CD8-positive, alpha-beta memory T cell (primary cell): ENCODE measurements around the gene FBXL15. TPM values are rescaled to one million over a fixed set of nuclear protein-coding genes. Genes with fewer than 3 reads are reported as not detected.
A peak's percentile ranks its signal among the peaks of the same experiment; 100 is the strongest.

ENCODE experiments used
- CTCF ChIA-PET: fragments of 350-600 bp; sonication (Branson Sonifier 250); formaldehyde crosslinking; loops from one replicate; lab custom pipeline; 2021; ENCODE audit warnings: antibody characterized with exemption; lab: Charles Lee
- POLR2A ChIA-PET: fragments of 350-600 bp; sonication (Branson Sonifier 250); formaldehyde crosslinking; loops from one replicate; lab custom pipeline; 2021; ENCODE audit warnings: antibody characterized with exemption; lab: Charles Lee
- DNase-seq, 5 donors: peaks; one replicate each; pipeline versions ENCODE4 v3.0.0 to v3.0.0-alpha.2; 2020 to 2022; ENCODE audit warnings: mixed read lengths in 1 of 5
- H3K27ac ChIP-seq: one replicate; pipeline ENCODE4 v1.7.0; 2013; ENCODE audit warnings: low read depth, mild to moderate bottlenecking, low read length, moderate library complexity
- H3K27me3 ChIP-seq: 2 replicates; pipeline ENCODE4 v1.7.0; 2013; ENCODE audit warnings: low read length, mild to moderate bottlenecking; ENCODE audit not compliant: insufficient read depth, poor library complexity, severe bottlenecking
- H3K36me3 ChIP-seq: 2 replicates; pipeline ENCODE4 v1.7.0; 2013; ENCODE audit warnings: mild to moderate bottlenecking, low read length, moderate library complexity; ENCODE audit not compliant: insufficient read depth
- H3K4me1 ChIP-seq: 2 replicates; pipeline ENCODE4 v1.7.0; 2013; ENCODE audit warnings: mild to moderate bottlenecking, low read length, moderate library complexity; ENCODE audit not compliant: insufficient read depth
- H3K4me3 ChIP-seq: 2 replicates; pipeline ENCODE4 v1.7.0; 2013; ENCODE audit warnings: mild to moderate bottlenecking, low read length
- H3K9me3 ChIP-seq: 2 replicates; pipeline ENCODE4 v1.7.0; 2013; ENCODE audit warnings: mild to moderate bottlenecking, low read length
- H3K27ac Mint-ChIP-seq, 8 donors: one replicate each; pipeline ENCODE4 v1.8.0; 2020 to 2021; ENCODE audit warnings: mixed read lengths in 8 of 8, mild to moderate bottlenecking in 6 of 8, inconsistent platforms in 3 of 8, moderate library complexity in 3 of 8
- H3K27me3 Mint-ChIP-seq, 2 donors: one replicate each; pipeline ENCODE4 v1.8.0; 2020 to 2021; ENCODE audit warnings: mixed read lengths in 2 of 2, mild to moderate bottlenecking in 1 of 2, moderate library complexity in 1 of 2
- H3K36me3 Mint-ChIP-seq, 3 donors: one replicate each; pipeline ENCODE4 v1.8.0; 2020 to 2021; ENCODE audit warnings: mixed read lengths in 3 of 3, inconsistent platforms in 1 of 3, mild to moderate bottlenecking in 1 of 3
- H3K4me1 Mint-ChIP-seq, 3 donors: one replicate each; pipeline ENCODE4 v1.8.0; 2020 to 2021; ENCODE audit warnings: mixed read lengths in 3 of 3, inconsistent platforms in 1 of 3, mild to moderate bottlenecking in 1 of 3
- H3K4me3 Mint-ChIP-seq, 7 donors: one replicate each; pipeline ENCODE4 v1.8.0; 2020 to 2021; ENCODE audit warnings: mixed read lengths in 7 of 7, mild to moderate bottlenecking in 6 of 7, moderate library complexity in 4 of 7, inconsistent platforms in 2 of 7
- H3K9me3 Mint-ChIP-seq, 5 donors: one replicate each; pipeline ENCODE4 v1.8.0; 2020 to 2022; ENCODE audit warnings: mixed read lengths in 5 of 5, mild to moderate bottlenecking in 3 of 5, moderate library complexity in 2 of 5, inconsistent platforms in 1 of 5
- polyA plus RNA-seq: library from polyadenylated mRNA; unstranded; fragments of 300-500 nt; fragmentation: Illumina TruSeq; gene quantifications from one replicate; pipeline ENCODE4 v1.2.3, GENCODE V29; 2021
- total RNA-seq, 2 experiments: library from RNA; stranded (reverse); gene quantifications; one replicate each; pipeline ENCODE4 v1.2.3, GENCODE V29; 2021

Gene FBXL15
- total and polyA plus RNA-seq, 3 experiments from 2014 or later = 13.5 to 33.4 (median 16.3) TPM

DNA sequence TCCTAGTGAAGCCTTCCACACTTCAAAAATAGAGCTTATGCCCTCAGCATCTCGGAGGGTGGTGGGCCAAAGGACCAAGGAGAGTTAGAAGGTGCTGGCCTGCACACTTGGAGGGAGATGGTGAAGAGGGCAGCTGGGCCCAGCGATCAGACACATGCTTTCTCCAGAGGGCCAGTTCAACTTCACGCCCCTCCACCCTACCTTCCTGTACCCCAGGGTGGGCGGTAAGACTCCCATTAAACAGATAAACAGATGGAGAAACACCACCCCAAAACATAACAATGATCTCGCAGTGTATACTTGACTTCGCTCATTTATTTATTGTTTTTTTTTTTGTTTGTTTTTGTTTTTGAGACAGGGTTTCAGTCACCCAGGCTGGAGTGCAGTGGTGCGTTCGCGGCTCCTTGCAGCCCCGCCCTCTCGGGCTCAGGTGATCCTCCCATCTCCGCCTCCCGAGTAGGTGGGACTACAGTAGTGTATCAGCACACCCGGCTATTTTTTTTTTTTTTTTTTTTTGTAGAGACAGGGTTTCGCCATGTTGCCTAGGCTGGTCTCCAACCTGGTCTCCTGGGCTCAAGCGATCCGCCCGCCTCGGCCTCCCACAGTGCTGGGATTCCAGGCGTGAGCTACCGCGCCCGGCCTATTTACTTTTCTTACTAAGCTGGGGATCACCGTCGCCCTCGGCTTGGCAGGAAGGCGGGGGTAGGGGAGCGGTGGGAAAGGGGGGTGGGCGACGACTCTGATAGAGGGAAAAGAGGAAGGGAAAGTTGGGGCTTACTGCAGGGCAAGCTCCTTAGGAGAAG lies 28.9 kb downstream of the FBXL15 start:
- H3K9me3 ChIP-seq = no peaks in the 10 kb centered on the region
- ChIA-PET POLR2A (interaction anchor here (0.8 to 4.6 kb wide), 10 partner anchors 12 to 193 kb away, joined by 3 to 54 read pairs (median 6); partner anchors contain the start of genes ACTR1A, CUEDC2, FBXL15 and NFKB2), CTCF (interaction anchor here (0.7 to 4.2 kb wide), 14 partner anchors 9 to 833 kb away, joined by 3 to 35 read pairs (median 4); partner anchors contain the start of genes FBXL15, NFKB2 and SUFU)
- no peaks in the 10 kb centered on the region for H3K9me3 Mint-ChIP-seq
- peak overlapping the region; percentile 87 for H3K27ac ChIP-seq
- no peaks in the 10 kb centered on the region for H3K27me3 Mint-ChIP-seq
- peaks cover 16% of the 10 kb centered on the region for H3K4me1 ChIP-seq
- peak overlapping the region; percentile 91 for H3K4me3 ChIP-seq
- peaks cover 4% of the 10 kb centered on the region for H3K36me3 ChIP-seq
- H3K27ac Mint-ChIP-seq = peak overlapping the region; percentile 74 to 99 (median 97)
- H3K36me3 Mint-ChIP-seq = peaks cover 0 to 19% (median 0%) of the 10 kb centered on the region in 3 donors
- no peaks in the 10 kb centered on the region for H3K27me3 ChIP-seq
- H3K4me3 Mint-ChIP-seq = peak overlapping the region; percentile 93 to 98 (median 95)
- peak; percentile 79 to 93 (median 83) for DNase-seq
- peaks cover 21 to 28% (median 24%) of the 10 kb centered on the region in 3 donors for H3K4me1 Mint-ChIP-seq

DNA sequence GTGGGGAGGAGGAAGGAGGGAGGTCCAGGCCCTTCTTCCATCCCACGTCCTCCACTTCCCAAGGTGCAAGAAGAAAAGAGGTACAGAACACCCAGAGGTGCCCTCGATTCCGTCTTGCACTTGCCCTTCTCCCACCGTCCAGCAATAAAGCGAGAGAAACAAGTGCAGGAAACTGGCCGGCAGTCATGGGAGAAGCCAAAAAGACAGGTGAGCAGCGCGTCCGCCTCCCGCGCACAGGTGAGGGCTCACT lies 29.4 kb downstream of the FBXL15 start:
- POLR2A ChIA-PET = interaction anchor here (0.7 to 4.6 kb wide), 14 partner anchors 12 to 299 kb away, joined by 3 to 54 read pairs (median 4); partner anchors contain the start of genes ACTR1A, CUEDC2, FBXL15 and NFKB2
- CTCF ChIA-PET = interaction anchor here (0.6 to 4.2 kb wide), 15 partner anchors 11 to 833 kb away, joined by 3 to 35 read pairs (median 4); partner anchors contain the start of genes FBXL15, NFKB2 and SUFU
- H3K27me3 Mint-ChIP-seq = no peaks in the 10 kb centered on the region
- Histone ChIP-seq H3K27me3 (no peaks in the 10 kb centered on the region), H3K27ac (peak overlapping the region; percentile 87), H3K9me3 (no peaks in the 10 kb centered on the region), H3K4me3 (peak overlapping the region; percentile 91), H3K4me1 (peaks cover 16% of the 10 kb centered on the region), H3K36me3 (peaks cover 4% of the 10 kb centered on the region)
- no peaks in the 10 kb centered on the region for H3K9me3 Mint-ChIP-seq
- H3K4me3 Mint-ChIP-seq = peak overlapping the region; percentile 93 to 98 (median 95)
- peaks cover 21 to 28% (median 24%) of the 10 kb centered on the region in 3 donors for H3K4me1 Mint-ChIP-seq
- peak overlapping the region; percentile 74 to 99 (median 97) for H3K27ac Mint-ChIP-seq
- peaks cover 0 to 21% (median 0%) of the 10 kb centered on the region in 3 donors for H3K36me3 Mint-ChIP-seq
- no peak for DNase-seq

GRCh38 chr10:102450374-102451104 lies 29.9 kb downstream of the FBXL15 start:
- H3K27me3 Mint-ChIP-seq = no peaks in the 10 kb centered on the region
- no peaks in the 10 kb centered on the region for H3K9me3 Mint-ChIP-seq
- peak; percentile 82 to 95 (median 94) for DNase-seq
- H3K4me1 ChIP-seq = peaks cover 16% of the 10 kb centered on the region
- H3K36me3 ChIP-seq = peaks cover 4% of the 10 kb centered on the region
- peak overlapping the region; percentile 93 to 98 (median 95) for H3K4me3 Mint-ChIP-seq
- H3K9me3 ChIP-seq = no peaks in the 10 kb centered on the region
- H3K27ac ChIP-seq = peak overlapping the region; percentile 87
- H3K4me3 ChIP-seq = peak overlapping the region; percentile 91
- no peaks in the 10 kb centered on the region for H3K27me3 ChIP-seq
- H3K4me1 Mint-ChIP-seq = peaks cover 21 to 28% (median 24%) of the 10 kb centered on the region in 3 donors
- ChIA-PET POLR2A (interaction anchor here (0.7 to 4.6 kb wide), 17 partner anchors 10 to 299 kb away, joined by 3 to 54 read pairs (median 5); partner anchors contain the start of genes ACTR1A, CUEDC2, FBXL15 and NFKB2), CTCF (interaction anchor here (0.6 to 4.2 kb wide), 19 partner anchors 10 to 834 kb away, joined by 3 to 35 read pairs (median 4); partner anchors contain the start of genes FBXL15, NFKB2 and SUFU)
- H3K36me3 Mint-ChIP-seq = peaks cover 0 to 25% (median 0%) of the 10 kb centered on the region in 3 donors
- peak overlapping the region; percentile 74 to 99 (median 97) for H3K27ac Mint-ChIP-seq

DNA sequence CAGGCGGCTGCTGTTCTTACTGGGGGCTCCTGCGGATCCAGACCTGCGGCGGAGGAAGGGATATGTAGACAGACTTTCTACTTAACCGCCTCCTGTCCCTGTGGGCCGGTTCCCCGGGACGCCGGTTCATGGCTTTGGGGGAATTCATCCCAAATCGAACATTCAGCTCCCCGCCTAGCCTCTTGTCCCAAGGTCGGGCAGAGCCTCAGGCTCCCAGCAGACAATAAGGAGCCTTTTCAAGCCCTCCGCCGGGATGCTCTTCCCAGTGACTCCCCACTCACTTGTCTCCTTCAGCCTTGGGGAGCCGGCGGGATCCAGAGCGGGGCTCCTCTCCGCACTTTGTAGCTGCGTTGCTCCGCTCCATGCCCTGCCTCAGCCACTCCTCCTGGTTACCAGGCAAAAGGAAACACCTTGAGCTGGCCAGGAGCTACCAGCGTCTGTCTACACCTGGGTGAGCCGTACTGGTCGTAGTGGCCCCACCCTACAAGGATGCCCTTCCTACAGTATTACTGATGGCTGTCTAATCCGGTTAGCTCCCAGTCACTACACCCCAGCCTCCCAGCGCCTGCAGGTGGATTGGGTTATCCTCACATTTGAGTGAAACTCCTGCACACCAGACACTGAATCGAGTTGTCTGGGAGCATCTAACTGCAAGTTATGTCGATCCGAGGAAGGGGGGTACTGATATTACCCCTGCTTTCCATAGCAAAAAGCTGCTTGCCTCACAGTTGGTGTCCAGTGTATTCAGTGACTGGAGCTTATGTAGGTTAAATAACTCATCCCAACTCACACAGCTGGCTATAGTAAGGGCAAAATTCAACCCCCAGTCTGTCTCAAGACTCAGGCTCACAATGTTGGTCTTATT lies 30.7 kb downstream of the FBXL15 start, which contains the start of gene C10orf95:
Gene C10orf95, minus strand, starts transcription at position 439 of the 865 bp plus-strand sequence. CDS start 450 bp downstream, outside the sequence.
- Histone ChIP-seq H3K27ac (peak within 1 kb of the TSS; percentile 87), H3K4me1 (peaks cover 16% of the 10 kb centered on the region), H3K9me3 (no peaks in the 10 kb centered on the region), H3K4me3 (peak within 1 kb of the TSS; percentile 91), H3K27me3 (no peaks in the 10 kb centered on the region), H3K36me3 (peaks cover 6% of the 10 kb centered on the region)
- Mint-ChIP-seq H3K27me3 (no peaks in the 10 kb centered on the region), H3K36me3 (peaks cover 0 to 30% (median 0%) of the 10 kb centered on the region in 3 donors), H3K9me3 (no peaks in the 10 kb centered on the region), H3K4me1 (peaks cover 21 to 28% (median 24%) of the 10 kb centered on the region in 3 donors), H3K27ac (peak within 1 kb of the TSS; percentile 34 to 99 (median 84)), H3K4me3 (peak within 1 kb of the TSS; percentile 82 to 97 (median 93))
- no peak for DNase-seq
- CTCF ChIA-PET = interaction anchor here (1.1 to 4.2 kb wide), 14 partner anchors 10 to 99 kb away, joined by 3 to 35 read pairs (median 4); partner anchors contain the start of genes FBXL15 and NFKB2
- POLR2A ChIA-PET = interaction anchor here (0.7 to 4.6 kb wide), 12 partner anchors 10 to 300 kb away, joined by 3 to 54 read pairs (median 6); partner anchors contain the start of genes CUEDC2, FBXL15, NFKB2 and NOLC1

- peaks cover 9% of the 10 kb centered on the region for H3K36me3 ChIP-seq
- H3K9me3 ChIP-seq = no peaks in the 10 kb centered on the region
- Mint-ChIP-seq H3K36me3 (peaks cover 0 to 32% (median 0%) of the 10 kb centered on the region in 3 donors), H3K4me3 (peak overlapping the region; percentile 45 to 93 (median 81)), H3K27me3 (no peaks in the 10 kb centered on the region), H3K9me3 (no peaks in the 10 kb centered on the region), H3K27ac (peak overlapping the region; percentile 8 to 92 (median 75)), H3K4me1 (peaks cover 21 to 28% (median 24%) of the 10 kb centered on the region in 3 donors)
- CTCF ChIA-PET = interaction anchor here (1.5 to 3.6 kb wide), 4 partner anchors 8 to 54 kb away, joined by 4 to 23 read pairs (median 10); partner anchors contain the start of gene FBXL15
- H3K4me1 ChIP-seq = peaks cover 16% of the 10 kb centered on the region
- POLR2A ChIA-PET = interaction anchor here (0.6 to 4.6 kb wide), 4 partner anchors 9 to 316 kb away, joined by 3 to 54 read pairs (median 24); partner anchors contain the start of gene CUEDC2
- peak overlapping the region; percentile 1 for H3K27ac ChIP-seq
- H3K4me3 ChIP-seq = no peak overlapping the region
- DNase-seq = peak in 1 of 5 donors; percentile 63
- no peaks in the 10 kb centered on the region for H3K27me3 ChIP-seq
These were observed 32.2 kb downstream of the FBXL15 start for GRCh38 chr10:102452672-102453340.

DNA sequence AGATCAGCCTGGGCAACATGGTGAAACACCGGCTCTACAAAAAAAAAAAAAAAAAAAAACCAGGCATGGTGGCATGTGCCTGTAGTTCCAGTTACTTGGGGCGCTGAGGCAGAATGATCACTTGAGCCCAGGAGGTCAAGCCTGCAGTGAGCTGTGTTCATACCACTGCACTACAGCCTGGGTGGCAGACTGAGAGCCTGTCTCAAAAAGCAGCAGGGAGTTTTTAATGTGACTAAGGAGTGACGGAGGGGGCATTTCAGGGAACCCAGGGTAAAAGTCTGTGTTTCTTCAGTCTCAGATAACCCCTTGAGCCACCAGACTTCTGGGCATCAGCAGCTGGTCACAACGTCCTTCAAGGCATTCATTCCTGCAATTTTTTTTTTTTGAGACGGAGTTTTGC lies 32.9 kb downstream of the FBXL15 start:
- Mint-ChIP-seq H3K4me3 (peak overlapping the region in 1 of 7 donors; percentile 23), H3K9me3 (no peaks in the 10 kb centered on the region), H3K36me3 (peaks cover 0 to 32% (median 0%) of the 10 kb centered on the region in 3 donors), H3K27ac (peak overlapping the region in 4 of 8 donors; percentile 36 to 92 (median 64)), H3K27me3 (no peaks in the 10 kb centered on the region), H3K4me1 (peaks cover 21 to 28% (median 24%) of the 10 kb centered on the region in 3 donors)
- ChIA-PET POLR2A (interaction anchor here (0.6 to 0.7 kb wide), 3 partner anchors 11 to 315 kb away, joined by 3 to 6 read pairs (median 6); no protein-coding TSS in a partner anchor), CTCF (interaction anchor here (1.5 to 2.7 kb wide), 3 partner anchors 26 to 55 kb away, joined by 4 to 15 read pairs (median 4); partner anchors contain the start of gene FBXL15)
- DNase-seq = no peak
- H3K27me3 ChIP-seq = no peaks in the 10 kb centered on the region
- no peaks in the 10 kb centered on the region for H3K9me3 ChIP-seq
- peaks cover 16% of the 10 kb centered on the region for H3K4me1 ChIP-seq
- H3K27ac ChIP-seq = peak overlapping the region; percentile 1
- no peak overlapping the region for H3K4me3 ChIP-seq
- peaks cover 9% of the 10 kb centered on the region for H3K36me3 ChIP-seq
